ENCODE data around the gene GPD1L.

The GPD1L gene

DNA sequence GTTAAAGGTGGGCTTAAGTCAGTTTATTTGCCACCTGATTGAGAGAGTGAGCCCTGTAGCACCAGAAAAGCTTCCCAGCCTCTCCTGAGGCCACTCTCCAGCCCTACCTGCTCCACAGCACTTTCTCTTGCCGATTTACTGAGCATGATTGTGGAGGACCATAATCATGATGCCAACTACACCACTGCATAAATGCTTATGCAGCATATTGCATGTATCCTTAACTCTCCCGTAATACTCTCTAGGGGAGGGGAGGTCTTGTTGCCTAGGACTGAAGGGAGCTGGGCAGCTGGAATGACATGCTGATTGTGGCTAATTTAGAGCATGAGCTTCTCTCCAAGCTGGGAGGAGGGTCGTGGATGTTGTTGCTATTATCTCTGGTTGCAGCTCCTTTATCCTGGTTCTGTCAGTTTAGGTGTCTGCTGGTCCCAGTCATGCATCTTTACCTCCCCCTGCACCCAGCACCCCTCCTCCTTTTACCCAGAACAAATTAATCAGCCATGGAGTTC, 54.3 kb downstream of the GPD1L start:
- no peak overlapping the region for H3K27ac ChIP-seq (ENCODE audit: low read depth, low read length)
- H3K9me3 ChIP-seq (ENCODE audit: insufficient read depth, low read length), result no peaks in the 10 kb centered on the region
- H3K36me3 ChIP-seq (ENCODE audit: low read length), result no peaks in the 10 kb centered on the region; the same call in 1 of the 2 replicates
- no peak overlapping the region for H3K9ac ChIP-seq (ENCODE audit: low read length)
- no peak overlapping the region for H3K4me2 ChIP-seq (ENCODE audit: low read depth, low read length, poor library complexity, severe bottlenecking)
- H2AFZ ChIP-seq (ENCODE audit: low read depth, low read length, severe bottlenecking), result no peak overlapping the region
- no peak overlapping the region for H3K4me3 ChIP-seq (ENCODE audit: insufficient read depth, low read length, poor library complexity, severe bottlenecking)
- no peaks in the 10 kb centered on the region for H3K9me2 ChIP-seq (replicated peaks; ENCODE audit: insufficient read depth, low read length)
- H3F3A ChIP-seq (ENCODE audit: insufficient read depth), result no peaks in the 10 kb centered on the region
- no peaks in the 10 kb centered on the region for H3K27me3 ChIP-seq (ENCODE audit: low read length)
- no peaks in the 10 kb centered on the region for H3K79me2 ChIP-seq (ENCODE audit: insufficient read depth, low read length)
- H4K20me1 ChIP-seq (ENCODE audit: low read depth, low read length), result no peaks in the 10 kb centered on the region
- TF ChIP-seq EZH2phosphoT487 (conservative IDR thresholded peaks at IDR 0.05; ENCODE audit: low read length), result no peak
- TF ChIP-seq, protein P1, sequence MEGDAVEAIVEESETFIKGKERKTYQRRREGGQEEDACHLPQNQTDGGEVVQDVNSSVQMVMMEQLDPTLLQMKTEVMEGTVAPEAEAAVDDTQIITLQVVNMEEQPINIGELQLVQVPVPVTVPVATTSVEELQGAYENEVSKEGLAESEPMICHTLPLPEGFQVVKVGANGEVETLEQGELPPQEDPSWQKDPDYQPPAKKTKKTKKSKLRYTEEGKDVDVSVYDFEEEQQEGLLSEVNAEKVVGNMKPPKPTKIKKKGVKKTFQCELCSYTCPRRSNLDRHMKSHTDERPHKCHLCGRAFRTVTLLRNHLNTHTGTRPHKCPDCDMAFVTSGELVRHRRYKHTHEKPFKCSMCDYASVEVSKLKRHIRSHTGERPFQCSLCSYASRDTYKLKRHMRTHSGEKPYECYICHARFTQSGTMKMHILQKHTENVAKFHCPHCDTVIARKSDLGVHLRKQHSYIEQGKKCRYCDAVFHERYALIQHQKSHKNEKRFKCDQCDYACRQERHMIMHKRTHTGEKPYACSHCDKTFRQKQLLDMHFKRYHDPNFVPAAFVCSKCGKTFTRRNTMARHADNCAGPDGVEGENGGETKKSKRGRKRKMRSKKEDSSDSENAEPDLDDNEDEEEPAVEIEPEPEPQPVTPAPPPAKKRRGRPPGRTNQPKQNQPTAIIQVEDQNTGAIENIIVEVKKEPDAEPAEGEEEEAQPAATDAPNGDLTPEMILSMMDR (IDR thresholded peaks at IDR 0.05; ENCODE audit: insufficient read depth, low read length, poor library complexity, severe bottlenecking), result no peak

DNA sequence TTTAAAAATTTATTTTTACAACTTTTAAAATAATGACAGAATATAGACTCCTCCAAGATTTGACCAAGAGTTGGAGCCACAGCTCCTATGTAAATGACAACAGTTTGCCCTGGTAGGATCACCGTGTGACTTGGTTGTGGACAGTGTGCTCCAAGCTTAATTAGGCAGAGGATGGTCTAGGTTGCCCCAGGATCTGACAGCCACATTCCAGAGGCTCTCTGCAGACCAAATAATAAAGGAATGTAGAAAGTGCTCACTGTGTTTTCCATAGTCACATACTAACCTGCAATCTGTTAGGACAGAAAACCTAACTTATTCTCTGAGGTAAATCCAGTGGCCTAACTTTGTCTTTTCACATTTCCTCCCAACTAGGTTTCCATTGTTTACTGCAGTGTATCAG, 59.0 kb downstream of the GPD1L start:
- Histone ChIP-seq H3K9me2 (replicated peaks; ENCODE audit: insufficient read depth, low read length) (no peaks in the 10 kb centered on the region), H3K4me2 (ENCODE audit: low read depth, low read length, poor library complexity, severe bottlenecking) (no peak overlapping the region), H4K20me1 (ENCODE audit: low read depth, low read length) (no peaks in the 10 kb centered on the region), H3K79me2 (ENCODE audit: insufficient read depth, low read length) (no peaks in the 10 kb centered on the region), H2AFZ (ENCODE audit: low read depth, low read length, severe bottlenecking) (no peak overlapping the region), H3K9ac (ENCODE audit: low read length) (no peak overlapping the region), H3K36me3 (ENCODE audit: low read length) (peaks cover 5% of the 10 kb centered on the region; the same call in 1 of the 2 replicates), H3K27ac (ENCODE audit: low read depth, low read length) (no peak overlapping the region), H3K4me3 (ENCODE audit: insufficient read depth, low read length, poor library complexity, severe bottlenecking) (no peak overlapping the region), H3F3A (ENCODE audit: insufficient read depth) (no peaks in the 10 kb centered on the region), H3K27me3 (ENCODE audit: low read length) (no peaks in the 10 kb centered on the region), H3K9me3 (ENCODE audit: insufficient read depth, low read length) (no peaks in the 10 kb centered on the region)
- TF ChIP-seq EZH2phosphoT487 (conservative IDR thresholded peaks at IDR 0.05; ENCODE audit: low read length), result no peak
- TF ChIP-seq, protein P1 (IDR thresholded peaks at IDR 0.05; ENCODE audit: insufficient read depth, low read length, poor library complexity, severe bottlenecking), result no peak

DNA sequence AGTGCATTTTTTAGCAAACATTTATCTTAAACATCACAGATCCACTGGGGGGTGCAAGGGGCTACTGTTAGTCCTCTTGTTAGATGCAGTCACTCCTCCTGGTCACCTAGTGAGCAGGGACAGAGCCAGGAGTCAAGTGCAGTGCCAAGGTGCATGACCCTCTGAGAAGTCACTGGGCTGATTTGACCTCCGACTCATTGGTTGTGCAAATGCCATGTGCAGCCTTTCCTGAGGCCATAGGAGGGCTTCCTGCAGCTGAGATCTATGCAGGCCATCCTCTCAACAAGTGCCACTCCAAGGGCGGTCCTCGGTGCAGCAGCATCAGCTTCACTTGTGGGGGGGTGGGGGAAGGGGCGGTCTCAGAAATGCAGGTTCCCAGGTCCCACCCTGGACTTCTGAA, 60.2 kb downstream of the GPD1L start:
- H3F3A ChIP-seq (ENCODE audit: insufficient read depth), result no peaks in the 10 kb centered on the region
- no peaks in the 10 kb centered on the region for H4K20me1 ChIP-seq (ENCODE audit: low read depth, low read length)

More for the DNA sequence above, 60.2 kb downstream of the GPD1L start:
- no peak overlapping the region for H2AFZ ChIP-seq (ENCODE audit: low read depth, low read length, severe bottlenecking)
- H3K79me2 ChIP-seq (ENCODE audit: insufficient read depth, low read length), result no peaks in the 10 kb centered on the region
- H3K9me3 ChIP-seq (ENCODE audit: insufficient read depth, low read length), result peaks cover 12% of the 10 kb centered on the region
- H3K27ac ChIP-seq (ENCODE audit: low read depth, low read length), result no peak overlapping the region
- H3K4me2 ChIP-seq (ENCODE audit: low read depth, low read length, poor library complexity, severe bottlenecking), result no peak overlapping the region
- peaks cover 9% of the 10 kb centered on the region; the same call in 1 of the 2 replicates for H3K36me3 ChIP-seq (ENCODE audit: low read length)
- no peak overlapping the region for H3K4me3 ChIP-seq (ENCODE audit: insufficient read depth, low read length, poor library complexity, severe bottlenecking)
- no peaks in the 10 kb centered on the region for H3K9me2 ChIP-seq (replicated peaks; ENCODE audit: insufficient read depth, low read length)
- H3K27me3 ChIP-seq (ENCODE audit: low read length), result no peaks in the 10 kb centered on the region
- H3K9ac ChIP-seq (ENCODE audit: low read length), result no peak overlapping the region
- TF ChIP-seq, protein P1 (IDR thresholded peaks at IDR 0.05; ENCODE audit: insufficient read depth, low read length, poor library complexity, severe bottlenecking), result no peak
- no peak for TF ChIP-seq EZH2phosphoT487 (conservative IDR thresholded peaks at IDR 0.05; ENCODE audit: low read length)
